ENCODE data around the gene SNAPC1. TPM values are rescaled to one million over a fixed set of nuclear protein-coding genes. Genes with fewer than 3 reads are reported as not detected.

The SNAPC1 gene
- total and polyA plus RNA-seq, 2 of the 13 experiments (the other 11 are each of a cell fraction or from before 2014, with no cell fraction given) = 2.6 to 8.5 TPM

GRCh38 chr14:61761959-61762786 lies at the start of gene SNAPC1 (continued):
- no peak for TF ChIP-seq GRHL1 (CRISPR knock-in tag; conservative IDR thresholded peaks at IDR 0.05)
- no peak for TF ChIP-seq HMGXB3 (CRISPR knock-in tag; IDR thresholded peaks at IDR 0.05; ENCODE audit: borderline replicate concordance)
- no peak for TF ChIP-seq MAFG (CRISPR knock-in tag; IDR thresholded peaks at IDR 0.05)
- TF ChIP-seq DNMT3B (CRISPR knock-in tag; conservative IDR thresholded peaks at IDR 0.05) = no peak
- peak; percentile 38; the same call in 1 of the 2 replicates for TF ChIP-seq ZNF580 (CRISPR knock-in tag; IDR thresholded peaks at IDR 0.05; ENCODE audit: borderline replicate concordance, low read depth)
- TF ChIP-seq SRY (CRISPR knock-in tag; IDR thresholded peaks at IDR 0.05) = no peak; the same call in 1 of the 2 replicates
- TF ChIP-seq ZFP90 (CRISPR knock-in tag; IDR thresholded peaks at IDR 0.05; ENCODE audit: borderline replicate concordance) = no peak
- no peak for TF ChIP-seq IRF1 (CRISPR knock-in tag; IDR thresholded peaks at IDR 0.05; ENCODE audit: low read depth)
- TF ChIP-seq HNF1A (IDR thresholded peaks at IDR 0.05; ENCODE audit: low read depth) = no peak
- 0 out of 2 replicates have a peak, but pooled peaks have one; percentile 18 for TF ChIP-seq HNF1A (CRISPR knock-in tag; IDR thresholded peaks at IDR 0.05; ENCODE audit: borderline replicate concordance)
- TF ChIP-seq ELF3 (CRISPR knock-in tag; IDR thresholded peaks at IDR 0.05) = peak; percentile 14; the same call in 1 of the 2 replicates
- TF ChIP-seq LCORL (IDR thresholded peaks at IDR 0.05) = no peak
- TF ChIP-seq LCORL (CRISPR knock-in tag; IDR thresholded peaks at IDR 0.05) = peak; percentile 58; the same call in 1 of the 2 replicates
- no peak for TF ChIP-seq ZNF256 (CRISPR knock-in tag; conservative IDR thresholded peaks at IDR 0.05)
- TF ChIP-seq NFATC3 (CRISPR knock-in tag; IDR thresholded peaks at IDR 0.05) = no peak
- TF ChIP-seq ZNF788 (CRISPR knock-in tag; IDR thresholded peaks at IDR 0.05; ENCODE audit: borderline replicate concordance) = 0 out of 2 replicates have a peak, but pooled peaks have one; percentile 24
- TF ChIP-seq ZFP82 (CRISPR knock-in tag; IDR thresholded peaks at IDR 0.05; ENCODE audit: borderline replicate concordance) = no peak
